Rectal smooth muscle tissue (tissue), 1 donor: Measurements from ENCODE around the gene CREB3.

Source experiments
- H3K27ac ChIP-seq: one replicate; pipeline ENCODE4 v1.7.0; 2013; ENCODE audit warnings: low read depth, low read length, inconsistent platforms
- H3K27me3 ChIP-seq: one replicate; pipeline ENCODE4 v1.7.0; 2013; ENCODE audit warnings: low read length; ENCODE audit not compliant: control insufficient read depth, insufficient read depth
- H3K36me3 ChIP-seq: one replicate; pipeline ENCODE4 v1.7.0; 2013; ENCODE audit warnings: low read length; ENCODE audit not compliant: control insufficient read depth, insufficient read depth
- H3K4me1 ChIP-seq: one replicate; pipeline ENCODE4 v1.7.0; 2013; ENCODE audit warnings: low read length; ENCODE audit not compliant: control insufficient read depth, insufficient read depth
- H3K4me3 ChIP-seq: one replicate; pipeline ENCODE4 v1.7.0; 2013; ENCODE audit warnings: low read length
- H3K9ac ChIP-seq: one replicate; pipeline ENCODE4 v1.7.0; 2013; ENCODE audit warnings: low read length

CREB3 gene

DNA sequence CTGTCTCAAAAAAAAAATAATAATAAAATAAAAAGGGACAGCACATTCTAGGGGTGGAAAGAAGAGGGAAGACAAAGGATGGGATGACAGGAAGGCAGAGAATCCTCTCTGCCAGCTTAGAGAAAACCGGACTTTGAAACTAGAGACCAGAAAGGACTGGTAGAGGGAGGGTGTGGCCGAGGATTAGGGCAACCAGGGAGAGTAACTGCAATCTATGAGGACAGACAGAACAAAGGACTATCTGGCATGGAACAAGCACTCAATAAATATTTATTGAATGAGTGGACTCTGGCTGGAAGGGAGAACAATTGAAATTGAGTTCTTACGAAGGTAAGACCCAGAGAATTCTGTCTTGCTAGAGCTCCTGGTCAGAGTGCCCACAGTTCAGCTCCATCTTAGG is 14.1 kb downstream of the CREB3 start:
- H3K27me3 ChIP-seq, result no peaks in the 10 kb centered on the region
- H3K36me3 ChIP-seq, result peaks cover 32% of the 10 kb centered on the region
- H3K4me3 ChIP-seq, result peak overlapping the region; percentile 84
- H3K9ac ChIP-seq, result no peak overlapping the region
- H3K4me1 ChIP-seq, result peaks cover 22% of the 10 kb centered on the region
- H3K27ac ChIP-seq, result peak overlapping the region; percentile 53

DNA sequence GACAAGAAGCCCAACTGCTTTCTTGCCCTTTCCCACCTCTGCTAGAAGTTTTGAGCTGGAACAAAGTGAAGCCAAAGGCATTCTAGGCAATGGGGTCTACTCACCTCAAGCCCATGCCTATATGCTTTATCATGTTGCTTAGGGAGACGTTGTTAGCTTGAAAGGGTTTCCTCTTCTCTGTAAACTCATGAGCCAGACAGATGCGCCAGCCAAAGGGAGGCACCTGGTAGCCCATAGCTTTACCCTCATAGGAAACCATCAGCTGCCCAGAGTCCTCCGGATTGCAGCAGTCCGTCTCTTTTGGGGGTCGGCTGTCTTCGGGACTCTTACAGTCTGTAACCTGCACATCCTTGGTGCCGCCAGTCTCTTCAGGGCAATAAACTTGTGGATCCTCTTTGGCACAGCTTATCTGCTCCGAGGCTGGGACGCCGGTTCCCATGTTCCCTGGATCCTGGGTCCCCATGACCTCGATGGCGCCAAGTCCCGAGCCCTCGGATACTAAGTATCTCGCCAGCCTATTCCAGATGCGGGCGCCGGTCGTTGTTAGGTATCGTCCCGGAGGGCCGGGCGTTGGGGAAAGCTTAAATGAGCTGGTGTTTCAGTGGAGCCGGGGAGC is 15.9 kb downstream of the CREB3 start:
- H3K27ac ChIP-seq, result peak overlapping the region; percentile 80
- H3K9ac ChIP-seq, result peak overlapping the region; percentile 58
- peak overlapping the region; percentile 84 for H3K4me3 ChIP-seq
- H3K4me1 ChIP-seq, result peaks cover 22% of the 10 kb centered on the region
- H3K36me3 ChIP-seq, result peaks cover 37% of the 10 kb centered on the region
- H3K27me3 ChIP-seq, result no peaks in the 10 kb centered on the region

DNA sequence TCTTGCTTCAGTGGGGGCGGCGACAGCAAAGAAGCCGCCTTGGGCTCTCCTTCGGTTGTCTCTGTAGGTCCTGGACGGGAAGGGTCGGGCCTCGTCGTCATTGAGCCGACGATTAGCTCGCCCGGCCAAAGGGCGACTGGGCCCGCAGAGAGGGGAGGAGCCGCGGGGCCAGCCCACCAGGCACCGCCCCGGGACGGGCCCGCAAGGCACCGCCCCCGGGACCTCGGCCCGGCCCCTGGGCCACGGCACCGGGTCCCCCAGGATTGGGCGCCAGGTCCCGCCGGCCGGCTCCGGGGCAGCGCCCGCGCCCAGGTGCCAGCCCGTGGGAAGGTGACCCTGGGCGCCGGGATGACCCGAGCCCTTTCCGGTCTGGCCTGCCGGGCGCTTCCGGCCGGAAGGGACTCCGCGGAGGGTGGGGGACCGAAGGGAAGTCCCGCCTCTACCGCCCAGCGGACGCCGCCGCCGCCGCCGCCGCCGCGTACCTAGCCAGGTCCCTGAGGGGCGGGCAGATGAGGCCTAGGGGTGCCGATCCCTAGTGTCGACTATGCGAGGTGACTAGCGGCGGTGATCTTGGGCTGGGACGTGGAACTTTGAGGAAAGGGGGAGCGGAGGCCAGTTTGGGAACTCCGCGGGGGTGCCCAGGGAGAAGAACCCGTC is 16.5 kb downstream of the CREB3 start, which contains the start of the genes GBA2 and RGP1:
Gene GBA2, minus strand, starts transcription at position 371 of the 657 bp plus-strand sequence. CDS start 524 bp downstream, outside the sequence.
Gene RGP1, plus strand, starts transcription at position 430 of the 657 bp plus-strand sequence. CDS start 469 bp downstream, outside the sequence.
- Histone ChIP-seq H3K27ac (peak within 1 kb of the TSS; percentile 80), H3K27me3 (no peaks in the 10 kb centered on the region), H3K4me1 (peaks cover 22% of the 10 kb centered on the region), H3K36me3 (peaks cover 37% of the 10 kb centered on the region), H3K4me3 (peak within 1 kb of the TSS; percentile 84), H3K9ac (peak within 1 kb of the TSS; percentile 90)

DNA sequence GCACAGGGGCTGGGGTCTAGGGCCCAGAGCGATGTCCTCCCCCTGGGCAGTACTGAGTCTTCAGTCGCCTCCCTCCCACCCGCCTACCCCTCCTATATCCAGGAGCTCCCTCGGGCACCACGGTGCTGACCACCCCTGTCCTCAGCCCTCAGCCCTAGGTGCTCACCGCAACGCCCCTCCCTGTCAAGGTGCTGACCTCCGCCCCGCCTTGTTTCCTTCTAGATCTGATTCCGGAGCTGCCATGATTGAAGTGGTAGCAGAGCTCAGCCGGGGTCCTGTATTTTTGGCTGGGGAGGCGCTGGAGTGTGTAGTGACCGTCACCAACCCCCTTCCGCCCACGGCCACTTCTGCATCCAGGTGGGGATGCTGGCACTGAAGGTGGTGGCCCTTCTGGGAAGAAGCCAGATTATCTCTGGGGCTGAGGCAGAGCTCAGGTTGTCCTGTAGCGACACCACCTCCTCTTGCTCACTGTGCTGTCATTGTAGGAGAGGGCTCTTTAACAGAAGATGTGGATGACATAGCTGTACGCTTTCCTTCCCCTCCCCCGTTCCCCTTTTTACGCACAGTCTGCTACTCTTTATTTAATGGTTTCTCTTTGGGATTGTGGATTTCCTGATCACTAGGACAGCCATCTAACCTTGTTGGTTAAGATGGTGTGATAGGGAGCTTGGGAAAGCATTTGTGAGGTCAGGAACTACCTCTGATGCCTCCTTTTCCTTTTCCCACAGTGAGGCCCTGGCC is 17.2 kb downstream of the CREB3 start:
- Histone ChIP-seq H3K4me1 (peaks cover 22% of the 10 kb centered on the region), H3K27me3 (no peaks in the 10 kb centered on the region), H3K27ac (peak overlapping the region; percentile 80), H3K4me3 (peak overlapping the region; percentile 84), H3K9ac (peak overlapping the region; percentile 90), H3K36me3 (peaks cover 31% of the 10 kb centered on the region)

DNA sequence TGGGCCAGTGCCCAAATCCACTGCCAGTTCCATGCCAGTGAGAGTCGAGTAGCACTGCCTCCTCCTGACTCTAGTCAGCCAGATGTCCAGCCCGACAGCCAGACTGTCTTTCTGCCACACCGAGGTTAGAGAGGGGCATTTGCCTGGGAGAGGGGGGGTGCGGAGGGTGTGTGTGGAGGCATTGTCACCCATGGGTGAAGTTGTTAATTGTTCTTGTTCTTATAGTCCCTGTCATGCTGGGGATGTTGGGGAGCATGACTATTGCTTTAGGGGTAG is 17.7 kb downstream of the CREB3 start:
- H3K4me1 ChIP-seq, result peaks cover 22% of the 10 kb centered on the region
- no peaks in the 10 kb centered on the region for H3K27me3 ChIP-seq
- no peak overlapping the region for H3K9ac ChIP-seq
- H3K36me3 ChIP-seq, result peaks cover 30% of the 10 kb centered on the region
- H3K27ac ChIP-seq, result peak overlapping the region; percentile 80
- H3K4me3 ChIP-seq, result peak overlapping the region; percentile 84

DNA sequence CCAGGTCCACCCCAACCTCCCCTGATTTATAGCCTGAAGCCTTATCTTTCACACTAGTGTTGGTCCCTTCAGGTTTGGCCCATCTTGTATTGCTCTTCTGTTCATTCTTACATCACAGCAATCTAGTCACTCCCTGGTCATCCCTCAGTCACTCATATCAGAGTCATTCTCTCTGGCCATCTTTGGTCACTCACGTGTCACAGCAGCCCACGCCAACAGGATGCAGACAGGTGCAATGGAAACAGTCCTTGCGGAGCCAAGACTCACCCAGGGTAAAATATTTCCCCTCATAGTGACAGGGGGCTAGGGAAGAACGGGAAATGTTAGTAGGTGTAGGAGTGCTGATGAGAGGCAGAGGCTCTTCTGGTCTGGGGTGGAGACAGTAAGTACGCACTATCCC is 21.0 kb downstream of the CREB3 start:
- no peak overlapping the region for H3K27ac ChIP-seq
- no peaks in the 10 kb centered on the region for H3K27me3 ChIP-seq
- peaks cover 30% of the 10 kb centered on the region for H3K36me3 ChIP-seq
- peaks cover 6% of the 10 kb centered on the region for H3K4me1 ChIP-seq
- H3K9ac ChIP-seq, result no peak overlapping the region
- H3K4me3 ChIP-seq, result no peak overlapping the region

DNA sequence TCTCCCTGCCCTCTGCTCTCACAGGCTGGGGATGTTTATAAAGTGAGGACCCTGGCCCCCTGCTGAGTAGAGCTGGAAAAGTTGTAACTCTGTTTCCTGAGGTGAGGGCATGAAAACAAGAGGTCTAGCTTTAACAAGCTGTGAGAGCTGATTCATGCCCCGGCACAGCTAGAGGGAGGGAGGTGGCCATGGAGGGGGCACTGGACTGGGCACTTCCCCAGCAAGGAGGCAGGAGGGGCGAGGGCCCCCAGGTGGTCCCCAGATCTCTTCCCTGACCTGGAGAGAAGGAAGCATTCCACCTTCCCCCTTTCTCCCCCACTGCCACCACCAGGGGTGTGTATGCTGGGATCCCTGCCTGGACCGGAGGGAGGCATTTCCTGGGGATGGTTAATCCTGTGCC is 21.8 kb downstream of the CREB3 start, which contains the start of gene MSMP:
Gene MSMP, minus strand, starts transcription at position 13 of the 400 bp plus-strand sequence. CDS start 147 bp downstream, outside the sequence.
- H3K9ac ChIP-seq, result no peak within 1 kb of the TSS
- no peak within 1 kb of the TSS for H3K4me3 ChIP-seq
- peaks cover 30% of the 10 kb centered on the region for H3K36me3 ChIP-seq
- no peak within 1 kb of the TSS for H3K27ac ChIP-seq
- no peaks in the 10 kb centered on the region for H3K27me3 ChIP-seq
- H3K4me1 ChIP-seq, result peaks cover 6% of the 10 kb centered on the region

DNA sequence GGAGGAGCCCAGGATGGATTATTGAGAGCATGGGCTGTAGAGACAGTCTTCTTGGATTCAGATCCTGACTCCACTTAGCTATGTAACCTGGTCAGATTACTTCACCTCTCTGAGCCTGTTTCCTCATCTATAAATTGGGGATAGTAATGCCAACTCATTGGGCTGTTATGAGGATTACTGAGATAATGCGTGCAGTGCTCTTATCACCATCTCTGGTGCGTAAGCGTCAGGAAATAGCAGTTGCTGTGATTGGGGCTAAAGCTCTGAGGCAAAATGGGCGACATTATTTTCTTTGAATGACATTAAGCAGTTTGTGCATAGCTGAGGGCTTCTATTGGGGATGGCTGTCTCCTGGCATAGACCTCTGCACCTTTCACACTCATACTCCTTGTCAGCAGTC is 22.6 kb downstream of the CREB3 start:
- H3K36me3 ChIP-seq, result peaks cover 30% of the 10 kb centered on the region
- peaks cover 3% of the 10 kb centered on the region for H3K4me1 ChIP-seq
- no peak overlapping the region for H3K4me3 ChIP-seq
- H3K9ac ChIP-seq, result no peak overlapping the region
- no peaks in the 10 kb centered on the region for H3K27me3 ChIP-seq
- no peak overlapping the region for H3K27ac ChIP-seq

DNA sequence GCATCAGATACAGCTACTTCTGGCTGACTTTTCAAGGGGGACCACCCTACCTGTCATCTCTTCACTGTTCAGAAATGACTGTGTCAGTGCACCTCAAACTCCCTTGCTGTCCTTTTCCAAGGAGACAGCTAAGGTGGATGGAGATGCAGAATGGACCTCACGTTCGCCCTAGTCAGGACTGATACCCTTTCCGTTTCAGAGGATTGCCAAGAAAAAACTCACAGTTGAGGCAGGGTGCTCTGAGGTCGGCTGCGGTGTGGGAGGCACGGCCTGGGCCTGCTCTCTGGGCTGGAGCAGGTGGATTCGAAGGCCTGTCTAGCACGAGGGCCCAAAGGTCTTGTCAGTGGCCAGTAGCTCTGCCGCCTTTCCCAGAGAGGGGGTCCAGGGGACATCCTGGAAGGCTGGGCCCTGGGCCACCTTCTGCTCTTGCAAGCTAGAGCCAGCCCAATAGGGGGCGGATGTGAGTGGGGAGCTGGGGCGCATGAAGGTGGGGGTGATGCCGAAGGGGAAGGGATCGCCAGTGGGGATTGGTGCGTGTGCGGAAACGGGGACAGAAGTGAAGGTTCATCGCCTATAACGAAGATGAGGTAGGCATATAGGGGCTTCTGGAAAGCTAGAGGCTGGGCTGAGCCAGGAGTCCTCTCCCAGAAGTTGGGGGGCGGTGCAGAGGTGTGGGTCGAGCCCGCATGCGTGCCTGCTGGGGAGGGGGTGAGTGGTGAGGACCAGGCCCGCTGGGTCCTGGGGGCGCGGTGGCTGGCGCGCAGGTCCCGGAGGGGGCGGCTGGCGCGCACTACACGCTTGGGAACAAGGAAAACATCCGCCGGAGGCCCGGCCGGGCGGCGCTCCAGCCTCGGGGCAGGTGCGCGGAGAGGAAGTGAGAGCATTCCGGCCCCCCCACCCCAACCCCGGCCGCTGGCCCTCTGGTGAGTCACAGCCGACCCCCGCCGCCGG is 24.1 kb downstream of the CREB3 start:
- peak overlapping the region; percentile 82 for H3K9ac ChIP-seq
- no peaks in the 10 kb centered on the region for H3K27me3 ChIP-seq
- H3K36me3 ChIP-seq, result peaks cover 23% of the 10 kb centered on the region
- peak overlapping the region; percentile 67 for H3K27ac ChIP-seq
- H3K4me1 ChIP-seq, result peaks cover 3% of the 10 kb centered on the region
- peak overlapping the region; percentile 80 for H3K4me3 ChIP-seq

DNA sequence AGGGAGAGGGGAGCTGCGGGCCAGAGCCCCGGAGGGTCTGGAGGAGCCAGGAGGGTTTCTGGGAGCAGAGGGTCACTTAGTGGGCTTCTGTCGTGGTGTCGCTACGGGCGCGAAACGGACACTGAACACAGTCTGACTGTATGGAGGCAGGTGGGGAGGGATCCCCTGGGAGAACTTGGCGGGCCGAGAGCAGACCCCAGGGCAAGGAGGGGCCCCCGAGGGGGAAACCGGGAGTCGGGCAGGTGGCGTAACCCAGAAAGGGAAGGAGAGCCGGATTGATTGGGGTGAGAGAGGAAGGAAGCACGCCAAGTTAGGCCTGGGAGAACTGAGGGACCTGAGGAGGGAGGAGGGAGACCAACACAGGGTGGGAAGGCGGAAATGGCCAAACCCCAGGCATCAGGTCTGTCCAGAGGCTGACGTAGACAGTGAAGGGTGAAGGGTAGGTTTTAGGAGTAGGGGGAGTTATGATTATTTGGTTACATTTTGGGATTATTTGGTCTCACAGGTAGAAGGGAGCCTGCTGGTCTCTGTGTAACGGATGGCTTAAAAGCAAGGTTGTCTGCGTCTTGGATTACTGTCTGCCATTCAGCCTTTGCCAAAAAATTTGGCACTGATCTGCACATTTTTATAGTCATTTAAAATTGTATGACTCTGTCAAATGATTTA is 24.9 kb downstream of the CREB3 start:
- Histone ChIP-seq H3K9ac (peak overlapping the region; percentile 82), H3K27ac (peak overlapping the region; percentile 67), H3K36me3 (peaks cover 15% of the 10 kb centered on the region), H3K27me3 (no peaks in the 10 kb centered on the region), H3K4me3 (peak overlapping the region; percentile 80), H3K4me1 (peaks cover 3% of the 10 kb centered on the region)

DNA sequence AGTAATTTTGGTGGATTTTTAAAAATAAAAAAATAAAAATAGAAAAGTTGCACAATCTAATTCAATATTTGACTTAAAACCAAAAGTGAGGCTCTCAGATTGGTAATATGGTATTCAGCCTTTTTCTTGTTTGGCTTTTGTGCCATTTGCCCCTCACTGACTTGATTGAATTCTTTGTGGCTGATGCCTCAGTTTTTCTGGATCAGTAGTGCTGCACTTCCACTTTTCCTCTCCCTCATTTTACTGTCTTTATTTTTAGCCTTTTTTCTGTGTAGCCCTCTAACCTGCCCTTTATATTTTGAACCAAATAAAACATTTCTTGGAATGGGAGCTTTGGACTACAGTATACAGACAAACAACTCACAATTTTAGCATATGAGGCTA is 25.4 kb downstream of the CREB3 start:
- Histone ChIP-seq H3K27me3 (no peaks in the 10 kb centered on the region), H3K4me3 (no peak overlapping the region), H3K27ac (no peak overlapping the region), H3K36me3 (peaks cover 11% of the 10 kb centered on the region), H3K9ac (no peak overlapping the region), H3K4me1 (peaks cover 3% of the 10 kb centered on the region)
